Immature natural killer cell (primary cell): ENCODE results near the gene MAP3K4. TPM values are rescaled to one million over a fixed set of nuclear protein-coding genes. Genes with fewer than 3 reads are reported as not detected.
"Not testable (repeated sequence)": the region's sequence is repeated elsewhere in the genome, so short reads cannot be mapped to it uniquely, and the experiment has no call there.

ENCODE experiments used
- DNase-seq, 3 donors: peaks; one replicate each; pipeline ENCODE4 v3.0.0; 2022; ENCODE audit warnings: mixed read lengths in 1 of 3
- H3K27ac Mint-ChIP-seq, 6 donors: one replicate each; pipeline ENCODE4 v1.8.0; 2020; ENCODE audit warnings: mixed read lengths in 6 of 6, mild to moderate bottlenecking in 5 of 6, inconsistent platforms in 4 of 6, moderate library complexity in 3 of 6
- H3K27me3 Mint-ChIP-seq, 3 donors: one replicate each; pipeline ENCODE4 v1.8.0; 2020 to 2021; ENCODE audit warnings: low read depth in 3 of 3, mild to moderate bottlenecking in 3 of 3, mixed read lengths in 3 of 3, moderate library complexity in 3 of 3, inconsistent platforms in 1 of 3
- H3K36me3 Mint-ChIP-seq, 3 donors: one replicate each; pipeline ENCODE4 v1.8.0; 2020; ENCODE audit warnings: mixed read lengths in 3 of 3, inconsistent platforms in 2 of 3, mild to moderate bottlenecking in 2 of 3
- H3K4me1 Mint-ChIP-seq, 2 donors: one replicate each; pipeline ENCODE4 v1.8.0; 2020; ENCODE audit warnings: inconsistent platforms in 2 of 2, mild to moderate bottlenecking in 2 of 2, mixed read lengths in 2 of 2, moderate library complexity in 1 of 2
- H3K4me3 Mint-ChIP-seq, 5 donors: one replicate each; pipeline ENCODE4 v1.8.0; 2020; ENCODE audit warnings: mild to moderate bottlenecking in 5 of 5, mixed read lengths in 5 of 5, inconsistent platforms in 3 of 5, moderate library complexity in 3 of 5
- H3K9me3 Mint-ChIP-seq, 6 donors: one replicate each; pipeline ENCODE4 v1.8.0; 2020; ENCODE audit warnings: mild to moderate bottlenecking in 6 of 6, mixed read lengths in 6 of 6, inconsistent platforms in 4 of 6, moderate library complexity in 3 of 6
- polyA plus RNA-seq, 3 donors: library from polyadenylated mRNA; unstranded; fragments of 300-500 nt; fragmentation: Illumina TruSeq; gene quantifications; one replicate each; pipeline ENCODE4 v1.2.3, GENCODE V29; 2021

Gene MAP3K4
- polyA plus RNA-seq, 3 donors from 2014 or later, result 5.2 to 11.2 (median 9.2) TPM

GRCh38 chr6:160960839-160961238 lies 30.7 kb upstream of the MAP3K4 start:
- no peak for DNase-seq
- Mint-ChIP-seq H3K4me1 (no peaks in the 10 kb centered on the region), H3K36me3 (no peaks in the 10 kb centered on the region), H3K27me3 (peaks cover 3 to 8% (median 7%) of the 10 kb centered on the region in 3 donors), H3K27ac (no peak overlapping the region), H3K9me3 (no peaks in the 10 kb centered on the region), H3K4me3 (no peak overlapping the region)

GRCh38 chr6:160962835-160963623 lies 28.5 kb upstream of the MAP3K4 start:
- Mint-ChIP-seq H3K4me1 (no peaks in the 10 kb centered on the region), H3K27me3 (peaks cover 0 to 11% (median 3%) of the 10 kb centered on the region in 3 donors), H3K4me3 (no peak overlapping the region), H3K36me3 (no peaks in the 10 kb centered on the region), H3K27ac (no peak overlapping the region), H3K9me3 (no peaks in the 10 kb centered on the region)
- DNase-seq, result no peak

GRCh38 chr6:160963651-160964050 lies 27.9 kb upstream of the MAP3K4 start:
- no peaks in the 10 kb centered on the region for H3K36me3 Mint-ChIP-seq
- peaks cover 0 to 11% (median 3%) of the 10 kb centered on the region in 3 donors for H3K27me3 Mint-ChIP-seq
- H3K4me3 Mint-ChIP-seq, result no peak overlapping the region
- DNase-seq, result no peak
- H3K4me1 Mint-ChIP-seq, result no peaks in the 10 kb centered on the region
- no peak overlapping the region for H3K27ac Mint-ChIP-seq
- H3K9me3 Mint-ChIP-seq, result no peaks in the 10 kb centered on the region

- no peak overlapping the region for H3K27ac Mint-ChIP-seq
Measured at GRCh38 chr6:160965893-160966292, 25.7 kb upstream of the MAP3K4 start.

GRCh38 chr6:160966493-160967229 lies 24.9 kb upstream of the MAP3K4 start:
- no peak for DNase-seq
- no peaks in the 10 kb centered on the region for H3K9me3 Mint-ChIP-seq
- no peak overlapping the region for H3K4me3 Mint-ChIP-seq
- H3K4me1 Mint-ChIP-seq, result no peaks in the 10 kb centered on the region
- no peak overlapping the region for H3K27ac Mint-ChIP-seq
- H3K36me3 Mint-ChIP-seq, result no peaks in the 10 kb centered on the region
- peaks cover 1 to 9% (median 2%) of the 10 kb centered on the region in 3 donors for H3K27me3 Mint-ChIP-seq

More at GRCh38 chr6:160965893-160966292, 25.7 kb upstream of the MAP3K4 start:
- no peak for DNase-seq
- no peak overlapping the region for H3K4me3 Mint-ChIP-seq
- no peaks in the 10 kb centered on the region for H3K36me3 Mint-ChIP-seq
- H3K27me3 Mint-ChIP-seq, result peaks cover 2 to 9% (median 3%) of the 10 kb centered on the region in 3 donors
- H3K9me3 Mint-ChIP-seq, result no peaks in the 10 kb centered on the region
- no peaks in the 10 kb centered on the region for H3K4me1 Mint-ChIP-seq

GRCh38 chr6:160967351-160967750 lies 24.2 kb upstream of the MAP3K4 start:
- Mint-ChIP-seq H3K4me3 (no peak overlapping the region), H3K4me1 (no peaks in the 10 kb centered on the region), H3K27me3 (peaks cover 0 to 9% (median 2%) of the 10 kb centered on the region in 3 donors), H3K27ac (no peak overlapping the region), H3K36me3 (no peaks in the 10 kb centered on the region), H3K9me3 (no peaks in the 10 kb centered on the region)
- no peak for DNase-seq

GRCh38 chr6:160967833-160968232 lies 23.7 kb upstream of the MAP3K4 start:
- no peaks in the 10 kb centered on the region for H3K4me1 Mint-ChIP-seq
- H3K9me3 Mint-ChIP-seq, result no peaks in the 10 kb centered on the region
- DNase-seq, result no peak
- no peak overlapping the region for H3K4me3 Mint-ChIP-seq
- no peaks in the 10 kb centered on the region for H3K36me3 Mint-ChIP-seq
- H3K27ac Mint-ChIP-seq, result no peak overlapping the region
- H3K27me3 Mint-ChIP-seq, result peaks cover under 1 to 9% (median 2%) of the 10 kb centered on the region in 3 donors

GRCh38 chr6:160971171-160971570 lies 20.4 kb upstream of the MAP3K4 start:
- no peak overlapping the region for H3K27ac Mint-ChIP-seq
- H3K4me3 Mint-ChIP-seq, result no peak overlapping the region
- H3K4me1 Mint-ChIP-seq, result no peaks in the 10 kb centered on the region
- H3K36me3 Mint-ChIP-seq, result no peaks in the 10 kb centered on the region
- H3K9me3 Mint-ChIP-seq, result no peaks in the 10 kb centered on the region
- H3K27me3 Mint-ChIP-seq, result peaks cover 2 to 9% (median 2%) of the 10 kb centered on the region in 3 donors
- DNase-seq, result no peak

GRCh38 chr6:160972111-160972510 lies 19.5 kb upstream of the MAP3K4 start:
- no peaks in the 10 kb centered on the region for H3K36me3 Mint-ChIP-seq
- H3K9me3 Mint-ChIP-seq, result no peaks in the 10 kb centered on the region
- no peak overlapping the region for H3K27ac Mint-ChIP-seq
- no peaks in the 10 kb centered on the region for H3K4me1 Mint-ChIP-seq
- H3K4me3 Mint-ChIP-seq, result no peak overlapping the region
- DNase-seq, result no peak
- peaks cover 2 to 6% (median 2%) of the 10 kb centered on the region in 3 donors for H3K27me3 Mint-ChIP-seq

GRCh38 chr6:160972594-160972993 lies 19.0 kb upstream of the MAP3K4 start:
- H3K27ac Mint-ChIP-seq, H3K4me1 Mint-ChIP-seq, H3K27me3 Mint-ChIP-seq, H3K9me3 Mint-ChIP-seq, H3K4me3 Mint-ChIP-seq, H3K36me3 Mint-ChIP-seq, DNase-seq: not testable (repeated sequence)

- H3K27ac Mint-ChIP-seq, result no peak overlapping the region
- H3K27me3 Mint-ChIP-seq, result peaks cover 2 to 6% (median 2%) of the 10 kb centered on the region in 3 donors
- no peaks in the 10 kb centered on the region for H3K36me3 Mint-ChIP-seq
Measured at GRCh38 chr6:160973311-160974250, 18.0 kb upstream of the MAP3K4 start.

GRCh38 chr6:160974304-160974771 lies 17.2 kb upstream of the MAP3K4 start:
- Mint-ChIP-seq H3K4me1 (no peaks in the 10 kb centered on the region), H3K4me3 (no peak overlapping the region), H3K36me3 (no peaks in the 10 kb centered on the region), H3K27me3 (peaks cover 2 to 6% (median 2%) of the 10 kb centered on the region in 3 donors), H3K27ac (no peak overlapping the region), H3K9me3 (no peaks in the 10 kb centered on the region)
- no peak for DNase-seq

More at GRCh38 chr6:160973311-160974250, 18.0 kb upstream of the MAP3K4 start:
- H3K4me1 Mint-ChIP-seq, result no peaks in the 10 kb centered on the region
- no peaks in the 10 kb centered on the region for H3K9me3 Mint-ChIP-seq
- DNase-seq, result no peak
- H3K4me3 Mint-ChIP-seq, result no peak overlapping the region

GRCh38 chr6:160975162-160975561 lies 16.4 kb upstream of the MAP3K4 start:
- Mint-ChIP-seq H3K9me3 (no peaks in the 10 kb centered on the region), H3K27me3 (peaks cover 0 to 4% (median 3%) of the 10 kb centered on the region in 3 donors), H3K4me3 (no peak overlapping the region), H3K36me3 (no peaks in the 10 kb centered on the region), H3K4me1 (no peaks in the 10 kb centered on the region), H3K27ac (no peak overlapping the region)
- DNase-seq, result no peak
